GM19395 (cell line): ENCODE measurements around the gene PGLYRP3.
"Not testable (repeated sequence)": the region's sequence is repeated elsewhere in the genome, so short reads cannot be mapped to it uniquely, and the experiment has no call there.

Experiments
- ATAC-seq: cut with Tn5 transposase; IDR thresholded peaks from one replicate; pipeline ENCODE4 v1.9.1; 2021; ENCODE audit warnings: mild to moderate bottlenecking, moderate library complexity; ENCODE audit not compliant: unreplicated experiment

PGLYRP3 gene

DNA sequence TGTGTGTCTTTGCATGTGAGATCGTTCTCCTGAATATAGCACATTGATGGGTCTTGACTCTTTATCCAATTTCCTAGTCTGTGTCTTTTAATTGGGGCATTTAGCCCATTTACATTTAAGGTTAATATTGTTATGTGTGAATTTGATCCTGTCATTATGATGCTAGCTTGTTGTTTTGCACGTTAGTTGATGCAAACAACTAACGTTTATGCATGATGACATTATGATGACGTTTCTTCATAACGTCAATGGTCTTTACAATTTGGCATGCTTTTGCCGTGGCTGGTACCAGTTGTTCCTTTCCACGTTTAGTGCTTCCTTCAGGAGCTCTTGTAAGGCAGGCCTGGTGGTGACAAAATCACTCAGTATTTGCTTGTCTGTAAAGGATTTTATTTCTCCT, 5.4 kb upstream of the PGLYRP3 start:
- not testable (repeated sequence) for ATAC-seq

DNA sequence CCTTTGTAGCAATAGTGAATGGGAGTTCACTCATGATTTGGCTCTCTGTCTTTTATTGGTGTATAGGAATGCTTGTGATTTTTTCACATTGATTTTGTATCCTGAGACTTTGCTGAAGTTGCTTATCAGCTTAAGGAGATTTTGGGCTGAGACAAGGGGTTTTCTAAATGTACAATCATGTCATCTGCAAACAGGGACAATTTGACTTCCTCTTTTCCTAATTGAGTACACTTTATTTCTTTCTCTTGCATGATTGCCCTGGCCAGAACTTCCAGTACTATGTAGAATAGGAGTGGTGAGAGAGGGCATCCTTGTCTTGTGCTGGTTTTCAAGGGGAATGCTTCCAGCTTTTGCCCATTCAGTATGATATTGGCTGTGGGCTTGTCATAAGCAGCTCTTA, 3.3 kb upstream of the PGLYRP3 start:
- ATAC-seq, result not testable (repeated sequence)

DNA sequence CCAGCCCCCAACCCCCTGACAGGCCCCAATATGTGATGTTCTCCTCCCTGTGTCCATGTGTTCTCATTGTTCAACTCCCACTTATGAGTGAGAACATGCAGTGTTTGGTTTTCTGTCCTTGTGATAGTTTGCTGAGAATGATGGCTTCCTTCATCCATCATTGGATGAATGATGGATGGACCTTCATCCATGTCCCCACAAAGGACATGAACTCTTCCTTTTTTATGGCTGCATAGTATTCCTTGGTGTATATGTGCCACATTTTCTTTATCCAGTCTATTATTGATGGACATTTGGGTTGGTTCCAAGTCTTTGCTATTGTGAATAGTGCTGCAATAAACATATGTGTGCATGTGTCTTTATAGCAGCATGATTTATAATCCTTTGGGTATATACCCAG, 1.6 kb upstream of the PGLYRP3 start:
- not testable (repeated sequence) for ATAC-seq

DNA sequence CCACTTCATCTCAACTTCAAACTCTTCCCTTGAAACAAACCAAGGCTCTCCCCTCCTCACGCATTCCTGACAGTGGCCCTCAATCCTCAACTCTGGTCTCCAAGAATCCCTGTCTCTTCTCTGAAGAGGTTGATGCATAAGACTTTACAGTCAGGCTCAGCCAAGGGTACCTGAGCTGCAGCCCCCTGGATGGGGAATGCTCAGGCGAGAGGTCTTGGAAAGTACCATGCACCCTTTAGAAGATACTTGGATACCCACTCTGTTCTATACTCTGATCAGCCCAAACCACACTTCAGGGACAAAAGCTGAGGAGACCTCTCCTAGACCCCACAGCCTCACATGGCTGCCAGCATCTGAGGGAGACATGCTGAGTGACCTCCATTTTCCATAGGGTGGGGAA, 536 bp upstream of the PGLYRP3 start:
- ATAC-seq, result no peak

DNA sequence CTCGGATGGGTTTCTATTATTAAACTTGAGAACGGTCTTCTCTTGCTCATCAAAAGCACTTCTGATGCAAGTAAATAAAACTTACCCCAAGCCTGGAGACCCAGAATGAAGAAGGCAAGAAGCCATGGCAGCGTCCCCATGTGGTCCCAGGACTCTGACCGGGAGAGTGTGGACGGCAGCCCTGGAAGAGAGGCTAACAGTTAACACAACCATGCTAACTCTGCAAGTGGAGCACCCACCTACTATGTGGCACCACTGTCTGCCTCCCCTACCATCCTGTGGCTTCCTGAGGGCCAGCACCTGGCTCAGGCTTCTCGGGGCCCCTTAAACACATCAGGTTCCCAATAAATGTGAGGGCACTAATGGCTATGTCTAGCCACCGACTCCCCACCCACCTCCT, 2.2 kb downstream of the PGLYRP3 start:
- ATAC-seq, result no peak

DNA sequence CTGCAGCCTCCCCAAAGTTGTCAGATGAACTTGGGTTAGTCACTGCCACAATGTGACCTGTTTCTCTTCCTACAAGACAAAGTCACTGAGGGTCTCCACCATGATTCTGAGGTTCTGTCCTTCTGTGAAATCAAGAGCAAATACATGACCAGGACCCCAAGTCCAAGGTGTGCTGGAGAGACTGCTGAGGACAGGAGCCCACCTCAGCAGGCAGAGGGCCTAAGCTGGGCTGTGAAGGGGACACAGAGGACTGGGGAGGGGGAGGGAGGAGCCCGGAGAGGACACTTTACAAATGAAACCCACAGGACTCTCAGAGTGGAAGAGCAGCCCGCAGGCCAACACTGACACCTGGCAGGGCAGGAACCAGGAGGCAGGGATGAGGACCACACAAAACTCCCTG, 3.3 kb downstream of the PGLYRP3 start:
- ATAC-seq, result no peak

DNA sequence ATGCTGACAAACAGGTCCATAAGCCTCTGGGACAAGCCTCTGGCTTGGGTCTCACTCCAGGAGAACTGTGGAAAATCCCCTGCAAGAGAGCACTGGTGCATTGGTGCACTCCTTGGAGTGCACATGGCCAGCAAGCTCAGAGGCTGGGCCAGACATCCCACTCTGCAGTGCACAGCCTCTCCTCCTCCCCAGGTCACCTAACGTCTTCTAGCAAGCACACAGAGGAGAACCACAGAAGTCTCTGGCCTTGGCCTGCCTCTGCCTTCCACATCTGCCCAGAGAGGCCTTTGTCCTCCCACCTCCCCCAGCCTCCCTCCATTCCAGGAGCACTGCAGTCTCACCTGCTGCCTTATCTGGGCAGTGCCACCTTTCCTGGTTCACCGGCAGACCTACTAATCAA, 4.2 kb downstream of the PGLYRP3 start:
- ATAC-seq, result no peak

DNA sequence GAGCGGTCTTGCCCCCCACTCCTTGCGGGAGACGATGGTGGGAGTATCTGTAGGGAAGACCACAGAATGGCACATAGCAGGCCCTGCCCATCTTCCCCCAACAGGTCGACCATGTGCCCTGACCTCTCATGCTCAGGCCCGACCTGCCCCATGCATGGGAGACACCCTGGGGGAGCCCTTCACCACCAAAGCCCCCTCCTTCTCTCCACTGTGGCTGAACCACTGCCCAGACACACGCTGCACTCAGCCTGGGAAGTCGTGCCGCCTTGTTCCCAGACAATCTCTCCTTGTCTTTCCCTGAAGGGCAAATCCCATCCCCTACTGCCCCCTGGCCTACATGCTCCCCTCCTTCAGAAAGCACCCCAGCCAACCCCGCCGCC, 5.5 kb downstream of the PGLYRP3 start:
- ATAC-seq, result no peak

DNA sequence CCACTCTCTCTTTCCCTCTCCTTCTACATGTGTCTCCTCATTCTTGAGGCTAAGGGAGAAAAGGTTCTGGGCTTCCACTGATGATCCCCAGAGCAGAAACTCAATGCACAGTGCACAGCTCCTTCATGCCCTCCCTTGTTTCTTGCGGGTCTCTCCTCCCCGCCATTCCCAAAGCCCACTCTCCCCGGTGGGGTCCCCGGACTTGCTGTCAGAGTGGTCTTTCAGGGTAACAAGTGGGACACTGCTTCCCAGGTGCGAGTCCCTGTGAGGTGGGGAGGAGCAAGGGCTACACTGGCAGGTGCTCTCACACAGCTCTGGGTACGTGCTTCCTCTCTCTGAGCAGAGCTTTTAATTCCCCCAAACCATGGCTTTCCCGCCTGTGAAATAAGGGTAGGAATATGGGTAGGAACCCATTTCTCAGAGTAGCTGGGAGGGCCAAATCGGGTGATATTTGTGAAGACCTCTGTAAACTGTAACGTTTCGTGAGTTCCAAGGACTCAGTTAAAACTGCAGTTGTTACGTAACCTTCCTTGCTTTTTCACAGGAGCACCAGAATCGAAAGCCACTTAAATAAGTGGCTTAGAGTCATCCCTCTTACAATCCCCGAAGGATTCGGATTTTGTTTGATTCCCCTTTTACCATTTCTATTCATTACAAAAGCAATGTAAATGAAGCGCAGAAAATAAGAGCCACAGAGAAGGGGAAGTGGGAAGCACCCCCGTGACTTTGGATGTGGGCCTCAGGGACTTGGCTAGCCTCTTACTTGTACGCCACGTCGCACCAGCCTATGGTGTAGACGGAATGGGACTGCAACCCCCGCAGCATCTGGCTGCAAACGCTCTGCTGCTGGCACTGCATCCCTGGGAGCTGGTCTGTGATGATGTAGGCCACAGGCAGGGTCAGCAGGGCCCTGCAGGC, 6.2 kb downstream of the PGLYRP3 start:
- ATAC-seq, result no peak

DNA sequence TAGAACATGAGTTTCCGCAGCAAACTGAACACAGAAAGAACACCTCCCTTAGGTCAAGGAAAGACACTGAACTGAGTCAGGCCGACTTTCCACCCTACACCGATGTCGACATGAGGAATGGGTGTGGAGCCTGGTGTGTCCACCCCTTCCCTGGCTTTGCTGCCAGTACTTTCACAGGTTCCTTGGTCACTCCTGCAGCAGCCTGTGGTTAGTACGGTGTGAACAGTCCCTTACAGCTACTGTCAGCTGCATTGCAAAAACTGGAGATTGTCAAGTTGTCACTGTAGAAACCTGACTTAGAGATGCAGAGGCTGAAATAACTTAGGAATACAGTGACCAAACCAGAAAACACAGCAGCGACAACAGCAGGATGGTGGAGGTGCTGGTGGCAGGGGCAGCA, 7.1 kb downstream of the PGLYRP3 start:
- no peak for ATAC-seq

DNA sequence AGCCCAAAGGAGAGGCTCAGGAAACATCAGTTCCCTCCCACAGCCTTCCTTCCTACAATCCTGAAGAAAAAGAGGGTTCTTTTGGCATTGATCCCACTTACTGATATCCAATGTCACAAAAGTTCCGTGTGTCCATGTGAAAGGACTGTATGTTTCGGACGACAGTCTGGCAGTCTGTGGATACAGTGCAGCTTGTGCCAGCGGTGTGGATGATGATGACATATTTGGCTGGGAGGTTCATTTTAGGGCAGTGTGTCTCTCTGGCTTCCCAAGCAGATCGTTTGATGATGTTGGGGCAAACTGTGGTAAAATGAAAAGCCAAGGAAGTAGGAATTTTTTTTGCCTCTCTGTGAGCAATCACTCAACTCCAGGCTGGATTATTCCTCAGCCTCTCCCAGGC, 10.4 kb downstream of the PGLYRP3 start:
- ATAC-seq, result no peak

DNA sequence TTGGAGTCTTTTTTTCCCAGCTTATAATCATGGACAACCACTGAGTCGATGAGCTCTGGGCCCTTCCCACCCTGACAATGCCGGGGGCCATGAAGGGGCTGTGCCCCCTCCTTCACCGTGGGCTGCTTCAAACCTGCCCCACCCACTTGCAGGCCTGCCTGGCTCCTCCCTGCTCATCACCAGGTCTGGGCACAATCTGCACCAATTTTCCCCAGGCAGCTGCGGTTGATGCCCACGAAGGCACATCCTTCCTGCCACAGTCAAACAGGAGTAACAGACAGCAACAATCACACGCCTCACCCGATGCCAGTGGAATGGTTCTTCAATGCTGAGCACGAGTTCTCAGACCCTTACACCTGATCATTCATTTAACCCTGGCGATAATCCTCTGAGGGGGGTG, 18.9 kb downstream of the PGLYRP3 start:
- no peak for ATAC-seq

DNA sequence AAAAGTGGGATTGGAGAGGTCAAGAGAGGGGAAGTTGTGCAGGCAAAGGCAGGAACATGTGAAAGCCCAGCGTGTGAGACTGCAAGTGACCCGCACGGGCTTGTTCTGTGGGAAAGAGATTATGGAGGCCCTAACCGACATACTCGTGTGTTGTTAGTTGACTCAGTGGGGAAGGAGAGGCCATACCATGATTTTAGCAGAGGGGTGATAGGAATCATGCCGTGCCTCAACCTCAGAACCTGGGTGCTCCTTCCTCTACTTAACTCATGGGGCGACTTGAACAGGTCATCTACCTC, 19.3 kb downstream of the PGLYRP3 start:
- ATAC-seq, result no peak

DNA sequence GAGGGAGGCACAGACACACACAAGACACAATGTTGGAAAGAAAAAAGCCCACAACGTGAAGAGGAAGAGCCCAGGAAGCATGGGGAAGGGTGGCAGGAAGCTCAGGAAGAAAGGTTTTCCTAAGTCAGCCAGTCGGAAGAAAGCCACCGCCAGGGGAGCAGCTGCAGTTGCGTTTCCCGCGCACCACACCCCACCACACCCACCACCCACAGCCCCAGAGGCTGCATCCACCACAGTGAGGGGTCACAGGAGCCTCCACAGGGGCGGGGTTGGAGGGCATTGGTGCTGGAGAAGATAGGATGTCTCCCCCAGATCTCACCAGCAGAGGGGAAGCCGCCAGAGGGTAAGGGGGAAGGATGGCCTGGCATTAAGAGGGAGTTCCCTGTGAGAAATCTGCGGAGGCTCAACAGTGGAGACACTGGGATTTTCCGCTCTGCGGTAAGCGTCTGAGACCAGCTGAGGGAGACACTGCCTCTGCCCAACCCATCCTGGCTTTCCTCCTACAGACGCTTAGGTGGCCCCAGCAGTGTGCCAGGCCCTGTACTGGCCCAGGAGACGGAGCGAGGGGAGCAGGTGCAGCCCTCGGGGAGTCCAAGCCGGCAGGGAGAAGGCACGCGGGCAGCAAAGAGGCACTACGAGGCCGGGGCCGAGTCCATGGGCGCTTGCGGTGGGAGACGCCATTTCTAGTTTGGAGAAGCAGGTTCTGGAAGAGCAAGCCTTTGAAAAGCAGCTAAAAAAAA, 19.8 kb downstream of the PGLYRP3 start:
- no peak for ATAC-seq

DNA sequence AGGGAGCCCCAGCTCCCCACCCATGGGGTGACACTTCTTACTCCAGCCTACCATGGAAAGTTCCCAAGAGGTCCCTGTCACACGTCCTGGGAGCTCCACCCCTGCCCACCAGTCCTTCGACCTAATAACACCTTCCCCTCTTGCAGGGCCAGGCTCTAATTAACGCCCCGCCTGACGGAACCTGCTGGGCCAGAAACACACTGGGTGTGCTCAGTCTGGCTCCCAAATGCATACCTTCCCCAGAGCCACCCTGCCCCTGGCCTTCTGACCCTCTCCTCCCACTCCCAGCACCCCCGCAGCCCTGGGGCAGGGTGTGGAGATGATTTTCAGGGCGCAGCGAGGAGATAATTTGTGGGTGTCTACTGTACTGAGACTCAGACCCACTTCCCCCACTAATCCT, 20.6 kb downstream of the PGLYRP3 start:
- no peak for ATAC-seq

DNA sequence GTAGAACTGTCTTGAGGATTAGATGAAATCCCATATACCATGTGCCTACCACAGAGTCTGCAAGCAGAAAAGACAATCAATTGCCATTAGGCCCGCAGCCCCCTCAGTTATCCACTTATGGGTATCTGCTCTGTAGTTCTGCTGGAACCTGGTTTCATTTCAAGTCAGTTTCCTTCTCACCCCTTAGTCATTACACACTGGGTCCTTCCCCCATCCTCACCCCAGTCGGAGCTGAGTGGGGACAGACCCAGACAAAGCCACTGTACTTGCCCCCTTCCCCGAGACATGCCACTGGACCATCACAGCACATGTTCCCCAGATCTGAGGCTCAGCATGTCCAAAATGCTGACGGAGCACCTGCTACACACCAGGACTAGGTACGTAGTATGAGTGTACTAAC, 21.2 kb downstream of the PGLYRP3 start:
- ATAC-seq, result no peak

DNA sequence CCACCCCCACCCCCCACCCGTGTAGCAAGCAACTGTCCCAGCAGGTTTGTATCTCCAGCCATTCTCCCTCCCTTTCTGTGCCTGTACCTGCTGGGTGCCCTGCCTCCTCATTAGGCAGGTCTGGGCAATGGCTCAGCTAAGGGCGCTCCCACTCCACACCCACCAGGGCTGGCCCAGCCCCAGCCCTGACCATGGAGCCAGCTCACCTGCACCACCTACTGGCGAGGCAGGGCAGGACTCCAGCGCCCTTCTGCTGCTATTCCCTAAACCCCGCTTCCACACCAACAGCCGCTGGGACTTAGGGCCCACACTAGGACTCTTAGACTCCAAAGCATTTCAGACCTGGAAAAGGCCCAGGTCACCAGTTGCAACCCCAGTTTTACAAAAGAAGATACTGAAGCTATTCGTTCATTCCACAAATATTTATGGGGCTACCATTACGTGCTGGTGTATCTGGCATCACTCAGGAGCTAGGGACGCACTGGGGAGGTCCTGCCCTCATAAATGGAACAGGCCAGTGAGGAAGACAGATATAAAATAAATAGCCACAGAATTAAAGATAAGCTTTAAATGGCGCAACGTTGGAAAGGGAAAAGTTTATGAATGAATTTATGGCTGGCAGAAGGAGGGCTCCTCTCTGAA, 24.0 kb downstream of the PGLYRP3 start:
- no peak for ATAC-seq

DNA sequence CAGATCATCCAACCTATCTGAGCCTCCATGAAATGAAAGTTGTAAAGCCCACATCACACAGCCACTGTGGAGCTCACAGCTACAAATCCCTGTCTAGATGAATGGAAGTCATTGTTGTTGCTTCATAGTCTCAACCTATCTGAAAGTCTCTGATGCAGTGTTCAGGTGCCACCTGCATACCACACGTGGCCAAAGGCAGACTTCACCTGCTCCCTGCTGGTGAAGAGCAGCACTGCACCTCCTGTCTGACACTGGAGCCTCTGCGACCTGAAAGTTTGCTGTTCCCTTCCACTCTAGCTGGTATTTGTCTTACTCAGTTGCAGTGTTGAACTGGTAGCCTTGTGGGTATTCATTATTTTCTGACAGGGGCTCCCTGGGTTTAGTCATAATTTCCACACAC, 34.9 kb downstream of the PGLYRP3 start:
- peak; percentile 85 for ATAC-seq

DNA sequence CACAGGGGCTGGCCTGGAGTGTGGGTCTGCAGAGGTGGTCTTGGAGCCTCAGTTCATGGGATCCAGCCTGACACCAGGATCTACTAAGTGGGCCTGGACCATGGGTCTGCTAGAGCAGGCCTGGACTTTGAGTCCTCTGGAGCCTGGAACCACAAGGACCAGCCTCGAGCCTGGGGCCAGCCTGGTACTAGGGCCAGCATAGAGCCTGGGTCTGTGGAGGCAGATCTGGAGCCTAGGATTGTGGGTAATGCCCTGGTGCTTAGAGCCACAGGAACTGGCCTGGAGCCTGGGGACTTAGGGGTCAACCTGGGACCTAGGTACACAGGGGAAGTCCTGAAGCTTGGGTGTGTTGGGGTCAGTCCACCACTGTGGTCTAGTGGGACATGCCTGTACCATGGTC, 40.6 kb downstream of the PGLYRP3 start:
- no peak for ATAC-seq

DNA sequence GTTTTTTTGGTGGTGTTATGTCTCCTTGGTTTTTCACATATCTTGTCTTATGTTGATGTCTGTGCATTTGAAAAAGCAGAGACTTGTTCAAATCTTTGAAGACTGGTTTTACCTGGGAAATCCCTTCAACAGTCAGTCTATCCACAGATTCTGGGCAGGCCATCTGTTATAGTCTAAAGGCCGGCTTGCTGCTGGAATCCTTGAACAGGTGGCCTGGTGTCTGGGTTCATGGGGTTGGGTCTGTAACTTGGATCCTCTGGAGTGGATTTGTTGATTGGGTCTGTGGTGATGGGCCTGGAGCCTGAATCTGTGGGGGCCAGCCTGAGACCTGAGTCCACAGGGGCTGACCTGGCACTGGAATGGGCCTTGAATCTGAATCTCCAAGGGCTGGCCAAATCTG, 41.0 kb downstream of the PGLYRP3 start:
- ATAC-seq, result no peak

DNA sequence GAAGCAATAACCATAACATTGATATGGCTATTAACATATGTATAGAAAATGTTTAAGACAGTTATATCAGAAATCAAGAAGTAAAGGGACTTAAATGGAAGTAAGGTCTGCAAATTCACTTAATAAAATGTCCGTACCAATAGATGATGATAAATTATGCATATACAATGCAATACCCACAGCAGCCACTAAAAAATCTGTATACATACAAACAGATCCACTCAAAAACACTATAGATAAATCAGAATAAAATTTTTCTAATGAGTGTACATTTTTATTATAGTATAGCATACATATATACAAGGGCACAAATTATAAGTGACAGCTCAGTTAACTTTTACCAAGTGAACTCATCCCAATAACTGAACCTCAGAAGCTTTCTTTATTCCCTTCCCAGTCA, 47.3 kb downstream of the PGLYRP3 start:
- ATAC-seq, result no peak
